HCT116 (cell line): ENCODE measurements around the gene AQP1. TPM values are rescaled to one million over a fixed set of nuclear protein-coding genes. Genes with fewer than 3 reads are reported as not detected.

Experiments
- ATAC-seq: fragments of 200-7000 bp; cut with Tn5 transposase; 2 replicates; pipeline ENCODE4 v1.9.1; 2020; ENCODE audit warnings: mild to moderate bottlenecking, moderate library complexity
- BruUV-seq: library from RNA; stranded (reverse); fragments of 400-500 nt; replicated peaks from 2 replicates; lab custom pipeline; 2021; lab: Mats Ljungman, UMichigan
- CTCF ChIA-PET: fragments of 300-600 bp; sonication (Branson Sonifier 250); formaldehyde crosslinking; loops from one replicate; lab custom pipeline; 2021; ENCODE audit warnings: antibody characterized with exemption; lab: Charles Lee
- POLR2A ChIA-PET: fragments of 300-600, 350-600 bp; sonication (Branson Sonifier 250); formaldehyde crosslinking; loops from one replicate; lab custom pipeline; 2021; ENCODE audit warnings: antibody characterized with exemption; lab: Charles Lee
- RAD21 ChIA-PET, 2 experiments: fragments of 300-600 bp; sonication (Branson Sonifier 250); formaldehyde crosslinking; loops; one replicate each; lab custom pipeline; 2023; ENCODE audit warnings: low total read pairs in 2 of 2; ENCODE audit not compliant: uncharacterized antibody in 2 of 2, unreplicated experiment in 2 of 2, low non-redundant PET in 1 of 2; lab: Charles Lee
- DNase-seq: peaks from one replicate; pipeline ENCODE4 v3.0.0-alpha.2; 2010; ENCODE audit warnings: low read depth, low spot score
- H2AFZ ChIP-seq: fragments of 200-600 bp; shearing (Covaris generic), sonication (generic); 2 replicates; pipeline ENCODE4 v1.6.1; 2017; ENCODE audit warnings: low read depth, mixed run types, mixed read lengths, antibody characterized with exemption, low read length; ENCODE audit not compliant: poor library complexity, severe bottlenecking
- H3K27ac ChIP-seq: 2 replicates; pipeline ENCODE4 v1.5.1; 2012; ENCODE audit warnings: low read depth, low read length
- H3K27me3 ChIP-seq: fragments of 200-600 bp; sonication (generic); 2 replicates; pipeline ENCODE4 v1.6.1; 2016; ENCODE audit warnings: mixed run types, low read length, mixed read lengths; ENCODE audit not compliant: insufficient read depth
- H3K36me3 ChIP-seq, 2 experiments: fragments of 200-500 bp in 1 of 2; fragments of 200-600 bp in 1 of 2; sonication (Bioruptor generic) in 1 of 2; sonication (generic) in 1 of 2; 2 replicates each; pipeline versions ENCODE4 v1.5.1 to v1.6.1; 2014 to 2016; ENCODE audit warnings: low read length in 2 of 2, inconsistent platforms in 1 of 2, mixed read lengths in 1 of 2, mixed run types in 1 of 2; ENCODE audit not compliant: insufficient read depth in 2 of 2, control insufficient read depth in 1 of 2
- H3K4me1 ChIP-seq, 2 experiments: fragments of 200-600 bp in 1 of 2; sonication (generic) in 1 of 2; 2 replicates each; pipeline versions ENCODE4 v1.5.1 to v1.6.1; 2012 to 2017; ENCODE audit warnings: low read length in 2 of 2, inconsistent platforms in 1 of 2, mild to moderate bottlenecking in 1 of 2, mixed read lengths in 1 of 2, mixed run types in 1 of 2, moderate library complexity in 1 of 2; ENCODE audit not compliant: insufficient read depth in 2 of 2, control insufficient read depth in 1 of 2
- H3K4me2 ChIP-seq: fragments of 200-600 bp; sonication (generic); 2 replicates; pipeline ENCODE4 v1.6.1; 2017; ENCODE audit warnings: mixed run types, low read length, mixed read lengths
- H3K4me3 ChIP-seq, 2 experiments: fragments of 200-600 bp in 1 of 2; sonication (generic) in 1 of 2; replicated peaks in 1 of 2; 2 replicates each; pipeline ENCODE4 v1.5.1; 2011 to 2016; ENCODE audit warnings: low read length in 2 of 2, control low read depth in 1 of 2, low read depth in 1 of 2, mild to moderate bottlenecking in 1 of 2, mixed read lengths in 1 of 2, mixed run types in 1 of 2
- H3K79me2 ChIP-seq: fragments of 200-600 bp; sonication (generic); 2 replicates; pipeline ENCODE4 v1.6.1; 2017; ENCODE audit warnings: mild to moderate bottlenecking, mixed run types, low read length, moderate library complexity, mixed read lengths; ENCODE audit not compliant: insufficient read depth
- H3K9ac ChIP-seq: fragments of 200-600 bp; sonication (generic); 2 replicates; pipeline ENCODE4 v1.6.1; 2016; ENCODE audit warnings: low read length, mixed read lengths
- H3K9me2 ChIP-seq: fragments of 200-600 bp; sonication (generic), shearing (Covaris generic); 2 replicates; pipeline ENCODE4 v1.6.1; 2017; ENCODE audit warnings: mixed run types, mild to moderate bottlenecking, moderate library complexity; ENCODE audit not compliant: insufficient read depth
- H3K9me3 ChIP-seq, 2 experiments: fragments of 200-500 bp in 1 of 2; fragments of 200-600 bp in 1 of 2; sonication (Bioruptor generic) in 1 of 2; sonication (generic) in 1 of 2; 2 replicates each; pipeline ENCODE4 v1.6.1; 2014 to 2017; ENCODE audit warnings: low read length in 2 of 2, mixed read lengths in 2 of 2, inconsistent platforms in 1 of 2, low read depth in 1 of 2, mild to moderate bottlenecking in 1 of 2, mixed run types in 1 of 2, moderate library complexity in 1 of 2; ENCODE audit not compliant: control insufficient read depth in 1 of 2, insufficient read depth in 1 of 2
- H4K20me1 ChIP-seq: fragments of 200-600 bp; sonication (generic), shearing (Covaris generic); 2 replicates; pipeline ENCODE4 v1.6.1; 2017; ENCODE audit warnings: mixed run types, mild to moderate bottlenecking, moderate library complexity; ENCODE audit not compliant: insufficient read depth
- CBX3 ChIP-seq: IDR thresholded peaks from 2 replicates; pipeline ENCODE4 v1.6.1; 2012; ENCODE audit warnings: low read depth
- CEBPB ChIP-seq: IDR thresholded peaks from 2 replicates; pipeline ENCODE4 v1.6.1; 2012; ENCODE audit warnings: low read depth
- EGR1 ChIP-seq: IDR thresholded peaks from 2 replicates; pipeline ENCODE4 v1.6.1; 2012; ENCODE audit warnings: low read depth
- EZH2phosphoT487 ChIP-seq: fragments of 200-600 bp; IDR thresholded peaks from 2 replicates; pipeline ENCODE4 v1.6.1; 2018; ENCODE audit warnings: antibody characterized with exemption, borderline replicate concordance
- JUND ChIP-seq: IDR thresholded peaks from 2 replicates; pipeline ENCODE4 v1.6.1; 2012
- POLR2A ChIP-seq: IDR thresholded peaks from 2 replicates; pipeline ENCODE4 v1.7.0; 2011; ENCODE audit warnings: borderline replicate concordance; ENCODE audit not compliant: insufficient read depth, insufficient read length; ENCODE audit errors: extremely low read depth
- POLR2AphosphoS5 ChIP-seq: IDR thresholded peaks from 2 replicates; pipeline ENCODE4 v1.6.1; 2011; ENCODE audit warnings: mild to moderate bottlenecking, low read depth, low read length, moderate library complexity
- REST ChIP-seq: IDR thresholded peaks from 2 replicates; pipeline ENCODE4 v1.6.1; 2012; ENCODE audit warnings: low read depth
- SIN3A ChIP-seq: IDR thresholded peaks from 2 replicates; pipeline ENCODE4 v1.6.1; 2012; ENCODE audit warnings: low read depth
- SP1 ChIP-seq: IDR thresholded peaks from 2 replicates; pipeline ENCODE4 v1.6.1; 2012; ENCODE audit warnings: low read depth
- YY1 ChIP-seq: IDR thresholded peaks from 2 replicates; pipeline ENCODE4 v1.6.1; 2011; ENCODE audit warnings: low read length, low read depth, moderate library complexity, mild to moderate bottlenecking; ENCODE audit not compliant: insufficient replicate concordance; ENCODE audit errors: extremely low read depth
- ZBTB33 ChIP-seq: IDR thresholded peaks from 2 replicates; pipeline ENCODE4 v1.6.1; 2011; ENCODE audit warnings: mild to moderate bottlenecking, low read length, moderate library complexity; ENCODE audit not compliant: insufficient replicate concordance; ENCODE audit errors: extremely low read depth
- ZFX ChIP-seq: fragments of 450-650 bp; IDR thresholded peaks from 2 replicates; pipeline ENCODE4 v1.6.1; 2017
- intact Hi-C: fragments of 100-400 bp; cut with micrococcal nuclease; formaldehyde crosslinking; loops from 2 replicates; pipeline ENCODE4 v1.10.0; 2022
- total RNA-seq: library from RNA; stranded (reverse); gene quantifications from one replicate; pipeline ENCODE4 v1.2.1, GENCODE V29; 2021; ENCODE audit not compliant: unreplicated experiment

The AQP1 gene
- total RNA-seq, 1 experiment from 2014 or later = 2.0 TPM

- RAD21 ChIA-PET = interaction anchor here in 1 of 2 experiments (0.6 kb wide), 1 partner anchor 745 kb away, joined by 3 read pairs; no protein-coding TSS in a partner anchor
- H3K4me3 ChIP-seq = no peak overlapping the region
- TF ChIP-seq POLR2A (no peak), YY1 (no peak), SIN3A (no peak), EGR1 (no peak), ZFX (no peak), REST (no peak), EZH2phosphoT487 (no peak), CEBPB (no peak), JUND (no peak), SP1 (no peak), POLR2AphosphoS5 (no peak), CBX3 (no peak), ZBTB33 (no peak)
- no peaks in the 10 kb centered on the region for H3K9me3 ChIP-seq
- H3K9ac ChIP-seq = no peak overlapping the region
- BruUV-seq = no TSS peak
- no peak overlapping the region for H3K4me2 ChIP-seq
- no peak overlapping the region for H3K27ac ChIP-seq
- peaks cover 5 to 21% of the 10 kb centered on the region in 2 experiments; a peak in 3 of 4 replicates for H3K4me1 ChIP-seq
- H3K9me2 ChIP-seq = no peaks in the 10 kb centered on the region
- DNase-seq (no peak), ATAC-seq (no peak)
- CTCF ChIA-PET = no interaction called here
- intact Hi-C loops = no loop called here
- POLR2A ChIA-PET = no interaction called here
- no peaks in the 10 kb centered on the region for H3K27me3 ChIP-seq
- H3K36me3 ChIP-seq = no peaks in the 10 kb centered on the region
- H2AFZ ChIP-seq = no peak overlapping the region
- H3K79me2 ChIP-seq = no peaks in the 10 kb centered on the region
- no peaks in the 10 kb centered on the region for H4K20me1 ChIP-seq
Measured at GRCh38 chr7:30909431-30909830, 2.2 kb upstream of the AQP1 start.
